ENCODE results near the gene PLPP1. TPM values are rescaled to one million over a fixed set of nuclear protein-coding genes. Genes with fewer than 3 reads are reported as not detected.

PLPP1 gene
- total RNA-seq, 4 donors from 2014 or later, result 73.1 to 116 (median 89.6) TPM

DNA sequence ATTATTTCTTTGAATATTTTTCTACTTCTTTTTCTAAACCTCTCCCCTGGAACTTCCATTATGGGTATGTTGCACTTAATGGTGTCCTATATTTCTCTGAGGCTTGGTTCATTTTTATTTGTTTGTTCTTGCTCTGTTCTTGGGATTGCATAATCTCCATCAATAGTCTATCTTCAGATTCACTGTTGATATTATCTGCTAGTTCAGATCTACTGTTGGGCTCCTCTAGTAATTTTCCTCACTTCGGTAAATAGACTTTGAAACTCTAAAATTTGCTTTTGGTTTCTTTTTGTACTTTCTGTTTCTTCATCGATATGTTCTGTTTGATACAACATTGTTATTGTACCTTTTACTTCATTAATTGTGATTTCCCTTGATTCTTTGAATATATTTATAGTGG lies 150.7 kb downstream of the PLPP1 start:
- intact Hi-C loops (cut with DNase I; ENCODE audit: low total_unique reads), result no loop called here
- TF ChIP-seq, protein P1, sequence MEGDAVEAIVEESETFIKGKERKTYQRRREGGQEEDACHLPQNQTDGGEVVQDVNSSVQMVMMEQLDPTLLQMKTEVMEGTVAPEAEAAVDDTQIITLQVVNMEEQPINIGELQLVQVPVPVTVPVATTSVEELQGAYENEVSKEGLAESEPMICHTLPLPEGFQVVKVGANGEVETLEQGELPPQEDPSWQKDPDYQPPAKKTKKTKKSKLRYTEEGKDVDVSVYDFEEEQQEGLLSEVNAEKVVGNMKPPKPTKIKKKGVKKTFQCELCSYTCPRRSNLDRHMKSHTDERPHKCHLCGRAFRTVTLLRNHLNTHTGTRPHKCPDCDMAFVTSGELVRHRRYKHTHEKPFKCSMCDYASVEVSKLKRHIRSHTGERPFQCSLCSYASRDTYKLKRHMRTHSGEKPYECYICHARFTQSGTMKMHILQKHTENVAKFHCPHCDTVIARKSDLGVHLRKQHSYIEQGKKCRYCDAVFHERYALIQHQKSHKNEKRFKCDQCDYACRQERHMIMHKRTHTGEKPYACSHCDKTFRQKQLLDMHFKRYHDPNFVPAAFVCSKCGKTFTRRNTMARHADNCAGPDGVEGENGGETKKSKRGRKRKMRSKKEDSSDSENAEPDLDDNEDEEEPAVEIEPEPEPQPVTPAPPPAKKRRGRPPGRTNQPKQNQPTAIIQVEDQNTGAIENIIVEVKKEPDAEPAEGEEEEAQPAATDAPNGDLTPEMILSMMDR (IDR thresholded peaks at IDR 0.05), result no peak
- no peak for TF ChIP-seq POLR2A (IDR thresholded peaks at IDR 0.05)
- no peak overlapping the region for H3K4me3 ChIP-seq (ENCODE audit: low read depth, poor library complexity, severe bottlenecking)
- no peak for DNase-seq (ENCODE audit: low spot score in 2 of 2)
- WGBS, 2 donors, result 87 to 94% methylated on average over 2 of the region's 2 CpGs

DNA sequence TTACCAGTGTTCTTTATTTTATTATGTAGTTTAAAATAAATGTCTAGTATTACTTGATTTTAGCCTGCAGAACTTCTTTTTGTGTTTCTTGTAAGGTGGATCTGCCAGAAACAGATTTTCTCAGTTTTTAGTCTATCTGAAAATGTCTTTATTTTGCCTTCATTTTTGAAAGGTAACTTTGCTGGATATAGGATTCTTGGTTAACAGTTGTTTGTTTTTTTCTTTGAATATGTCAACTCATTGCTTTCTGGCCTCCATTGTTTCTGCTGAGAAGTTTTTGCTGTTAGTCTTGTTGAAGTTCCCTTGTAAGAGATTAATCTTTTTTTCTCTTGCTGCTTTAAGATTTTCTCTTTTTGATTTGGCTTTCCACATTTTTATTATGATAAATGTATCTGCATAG lies 151.5 kb downstream of the PLPP1 start:
- intact Hi-C loops (cut with DNase I; ENCODE audit: low total_unique reads), result no loop called here
- TF ChIP-seq POLR2A (IDR thresholded peaks at IDR 0.05), result no peak
- TF ChIP-seq, protein P1 (IDR thresholded peaks at IDR 0.05), result no peak
- no peak for DNase-seq (ENCODE audit: low spot score in 2 of 2)
- H3K4me3 ChIP-seq (ENCODE audit: low read depth, poor library complexity, severe bottlenecking), result no peak overlapping the region

DNA sequence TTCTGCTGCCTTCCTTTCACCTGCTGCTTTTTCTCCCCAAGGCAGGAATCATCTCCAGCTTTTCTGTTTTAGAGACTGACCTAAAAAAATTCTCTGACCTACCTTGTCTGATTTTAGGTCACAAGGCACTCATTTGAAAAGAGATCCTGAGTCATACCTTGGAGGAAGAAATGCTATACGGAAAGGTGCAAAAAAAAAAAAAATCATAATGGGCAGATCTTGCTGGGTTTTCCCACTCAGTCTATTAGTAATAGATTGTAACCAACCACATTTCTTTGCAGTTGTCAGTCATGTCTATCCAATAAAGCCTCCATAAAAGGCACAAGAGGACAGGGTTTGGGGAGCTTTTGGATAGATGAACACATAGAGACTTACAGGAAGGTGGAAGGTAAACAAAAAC lies 157.0 kb downstream of the PLPP1 start:
- 57 to 68% methylated on average over 1 of the region's 1 CpG for WGBS, 2 donors
- TF ChIP-seq, protein P1 (IDR thresholded peaks at IDR 0.05), result no peak
- no peak for TF ChIP-seq POLR2A (IDR thresholded peaks at IDR 0.05)
- intact Hi-C loops (cut with DNase I; ENCODE audit: low total_unique reads), result no loop called here
- H3K4me3 ChIP-seq (ENCODE audit: low read depth, poor library complexity, severe bottlenecking), result no peak overlapping the region
- DNase-seq (ENCODE audit: low spot score in 2 of 2), result no peak

Small RNA genes within 50 kb of the gene (microRNA-seq; reads per million reads assigned to microRNA genes)
- gene MIR5687 (ENCODE audit: borderline number of aligned reads in 1 of 2, borderline replicate concordance in 2 of 2), result 0 to 0.57 reads per million in 2 donors

Other genes starting within 250 kb of the PLPP1 start
- 10 to 100 TPM; 24.2 to 27.9 (median 25.4) TPM for gene DHX29, start 227.3 kb downstream of the PLPP1 start, total RNA-seq
- 10 to 100 TPM; 50.7 to 68.3 (median 64.1) TPM for gene MTREX, start 227.0 kb downstream of the PLPP1 start, total RNA-seq
- 10 to 100 TPM in 3 of 4 donors, 1 to 10 TPM in 1; 8.5 to 21.3 (median 16.7) TPM for gene SLC38A9, start 177.4 kb upstream of the PLPP1 start, total RNA-seq
- gene DDX4, start 203.1 kb upstream of the PLPP1 start, total RNA-seq, result not detected